Stimulated activated CD8-positive, alpha-beta memory T cell treated with anti-CD3 and anti-CD28 coated beads, Interleukin-12 subunit alpha, Interleukin-12 subunit beta, amount 100 ng/mL, for 4 hours (primary cell): ENCODE data around the gene SLC5A12.

Experiments
- DNase-seq: peaks from one replicate; pipeline ENCODE4 v3.0.0-alpha.2; 2020; ENCODE audit warnings: low read depth

Gene SLC5A12

GRCh38 chr11:26721948-26722475 lies at the start of gene SLC5A12:
TSS of gene SLC5A12 (minus strand) at chr11:26722060. CDS start at chr11:26721714, 346 bp downstream.
- no peak for DNase-seq

- DNase-seq, result no peak
Measured at GRCh38 chr11:26769027-26769426, 47.2 kb upstream of the SLC5A12 start.

- DNase-seq, result no peak
Measured at GRCh38 chr11:26767060-26767459, 45.2 kb upstream of the SLC5A12 start.

GRCh38 chr11:26765323-26765722 lies 43.5 kb upstream of the SLC5A12 start:
- DNase-seq, result no peak

- no peak for DNase-seq
Measured at GRCh38 chr11:26764825-26765224, 43.0 kb upstream of the SLC5A12 start.

GRCh38 chr11:26764315-26764714 lies 42.5 kb upstream of the SLC5A12 start:
- DNase-seq, result no peak

- DNase-seq, result no peak
Measured at GRCh38 chr11:26762089-26762488, 40.2 kb upstream of the SLC5A12 start.

GRCh38 chr11:26761361-26761809 lies 39.5 kb upstream of the SLC5A12 start:
- DNase-seq, result no peak

- no peak for DNase-seq
Measured at GRCh38 chr11:26757995-26758394, 36.1 kb upstream of the SLC5A12 start.

- DNase-seq, result no peak
Measured at GRCh38 chr11:26755762-26756161, 33.9 kb upstream of the SLC5A12 start.

- DNase-seq, result no peak
Measured at GRCh38 chr11:26753723-26754504, 32.1 kb upstream of the SLC5A12 start.

- DNase-seq, result no peak
Measured at GRCh38 chr11:26749927-26750326, 28.1 kb upstream of the SLC5A12 start.

GRCh38 chr11:26743622-26744021 lies 21.8 kb upstream of the SLC5A12 start:
- DNase-seq, result no peak

- no peak for DNase-seq
Measured at GRCh38 chr11:26742966-26743365, 21.1 kb upstream of the SLC5A12 start.

GRCh38 chr11:26741036-26741435 lies 19.2 kb upstream of the SLC5A12 start:
- no peak for DNase-seq

GRCh38 chr11:26739366-26740073 lies 17.7 kb upstream of the SLC5A12 start:
- DNase-seq, result no peak

GRCh38 chr11:26734691-26735090 lies 12.8 kb upstream of the SLC5A12 start:
- DNase-seq, result no peak

- no peak for DNase-seq
Measured at GRCh38 chr11:26731084-26731456, 9.2 kb upstream of the SLC5A12 start.

- DNase-seq, result no peak
Measured at GRCh38 chr11:26730414-26731083, 8.7 kb upstream of the SLC5A12 start.

- DNase-seq, result no peak
Measured at GRCh38 chr11:26729284-26729683, 7.4 kb upstream of the SLC5A12 start.

GRCh38 chr11:26726960-26727359 lies 5.1 kb upstream of the SLC5A12 start:
- DNase-seq, result no peak

- no peak for DNase-seq
Measured at GRCh38 chr11:26719998-26720397, 1.9 kb downstream of the SLC5A12 start.
